Aorta (tissue), 5 donors: ENCODE results near the gene GRID2. TPM values are rescaled to one million over a fixed set of nuclear protein-coding genes. Genes with fewer than 3 reads are reported as not detected.
"Not testable (repeated sequence)": the region's sequence is repeated elsewhere in the genome, so short reads cannot be mapped to it uniquely, and the experiment has no call there.

Source experiments
- ATAC-seq: fragments of 200-7000 bp; cut with Tn5 transposase; one replicate; pipeline ENCODE4 v1.9.1; 2022; ENCODE audit warnings: moderate library complexity; ENCODE audit not compliant: low FRiP score
- DNase-seq, 2 donors: peaks; one replicate each; pipeline ENCODE4 v3.0.0-alpha.2; 2020
- H3K27ac ChIP-seq, 2 donors: one replicate each; pipeline ENCODE4 v1.5.1; 2013; ENCODE audit warnings: low read length in 2 of 2, mild to moderate bottlenecking in 2 of 2, moderate library complexity in 2 of 2, control low read depth in 1 of 2, inconsistent platforms in 1 of 2, low read depth in 1 of 2
- H3K27me3 ChIP-seq, 2 donors: one replicate each; pipeline ENCODE4 v1.6.1; 2013; ENCODE audit warnings: control low read depth in 1 of 2, low read length in 1 of 2, mild to moderate bottlenecking in 1 of 2, moderate library complexity in 1 of 2; ENCODE audit not compliant: insufficient read depth in 2 of 2, control insufficient read depth in 1 of 2
- H3K36me3 ChIP-seq, 2 donors: one replicate each; pipeline ENCODE4 v1.6.1; 2013; ENCODE audit warnings: control low read depth in 1 of 2, low read length in 1 of 2, mild to moderate bottlenecking in 1 of 2; ENCODE audit not compliant: insufficient read depth in 2 of 2, control insufficient read depth in 1 of 2
- H3K4me1 ChIP-seq, 2 donors: one replicate each; pipeline ENCODE4 v1.6.1; 2013; ENCODE audit warnings: low read length in 2 of 2, control low read depth in 1 of 2, mild to moderate bottlenecking in 1 of 2, moderate library complexity in 1 of 2; ENCODE audit not compliant: insufficient read depth in 2 of 2, control insufficient read depth in 1 of 2
- H3K4me3 ChIP-seq, 2 donors: one replicate each; pipeline ENCODE4 v1.5.1; 2013; ENCODE audit warnings: low read length in 2 of 2, control low read depth in 1 of 2, mild to moderate bottlenecking in 1 of 2
- H3K9me3 ChIP-seq: one replicate; pipeline ENCODE4 v1.6.1; 2013; ENCODE audit warnings: mild to moderate bottlenecking, low read length; ENCODE audit not compliant: control insufficient read depth
- WGBS, 2 donors: extraction: QIAGEN DNeasy Blood & Tissue Kit; methylation state at CpG; one replicate each; pipeline ENCODE4 v1.1.7; 2013; 5-methylcytosine and 5-hydroxymethylcytosine counted together
- intact Hi-C, 2 donors: fragments of 100-400 bp; cut with DNase I; formaldehyde crosslinking; loops; one replicate each; pipeline versions ENCODE4 v1.14.2 to v1.15.0; 2022
- polyA plus RNA-seq, 2 donors: library from polyadenylated mRNA; stranded (reverse); fragments of 200-250 nt; gene quantifications; one replicate each; pipeline ENCODE4 v1.2.3, GENCODE V29; 2013
- total RNA-seq, 2 donors: library from RNA; stranded (reverse); fragmentation: NEBNext Ultra II Directional; extraction: Animal tissue kit (Norgen Biotek cat#: 25700); gene quantifications; one replicate each; pipeline ENCODE4 v1.2.1, GENCODE V29; 2021
- donor health status: healthy with polysubstance abuse.
- donor health status: Bipolar disorder and iron deficiency.
- donor health status: DM: no; HTN: no; CAD: no.
- donor health status: DM: no; HTN: no; CAD: no.
- donor health status: DM: yes; HTN: yes; CAD: no.

Gene GRID2
- total and polyA plus RNA-seq, 4 donors: 0.13 to 0.18 TPM; not detected in 2

DNA sequence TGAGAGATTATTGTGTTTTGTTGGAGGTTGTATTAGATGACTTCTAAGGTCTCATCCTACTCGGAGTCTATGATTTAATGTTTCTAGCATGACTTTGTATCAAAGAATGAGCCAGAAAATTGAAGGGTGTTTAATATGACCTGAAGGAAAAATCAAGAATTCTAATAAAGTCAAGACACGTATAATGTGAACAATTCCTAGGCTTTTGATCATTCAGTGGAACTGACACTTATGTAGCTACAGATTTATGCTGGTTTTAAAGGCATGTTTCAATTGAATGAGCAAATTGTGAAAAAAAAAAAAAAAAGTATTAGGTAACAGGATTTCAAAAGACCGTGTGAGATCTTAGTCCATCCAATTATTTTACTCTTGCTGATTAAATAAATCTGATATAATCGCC lies 64.9 kb downstream of the GRID2 start:
- Histone ChIP-seq H3K27me3 (no peaks in the 10 kb centered on the region), H3K4me1 (no peaks in the 10 kb centered on the region), H3K4me3 (no peak overlapping the region), H3K36me3 (no peaks in the 10 kb centered on the region), H3K27ac (no peak overlapping the region), H3K9me3 (no peaks in the 10 kb centered on the region)
- 92 to 93% methylated on average over 4 of the region's 4 CpGs for WGBS, 2 donors
- DNase-seq (no peak), ATAC-seq (no peak)
- intact Hi-C loops: no loop called here

DNA sequence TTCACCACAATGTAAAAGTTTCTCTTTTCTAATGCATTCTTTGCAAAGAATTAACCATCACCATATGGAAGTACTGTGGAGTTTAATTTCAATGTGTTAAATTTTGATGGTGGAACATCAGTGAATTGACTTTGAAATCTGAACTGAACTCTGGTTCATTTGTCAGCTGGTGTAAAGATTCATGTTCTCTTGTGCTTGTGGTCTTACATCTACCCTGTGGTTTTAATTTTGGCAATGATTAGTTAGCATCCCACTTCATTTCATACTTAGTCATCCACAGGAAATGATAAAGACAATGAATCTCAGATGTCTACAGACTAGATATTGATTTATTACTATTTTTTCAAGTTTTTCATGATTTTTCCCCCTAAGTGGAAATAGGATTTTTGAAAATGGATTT lies 77.8 kb downstream of the GRID2 start:
- Histone ChIP-seq H3K4me1 (no peaks in the 10 kb centered on the region), H3K36me3 (no peaks in the 10 kb centered on the region), H3K4me3 (no peak overlapping the region), H3K27me3 (no peaks in the 10 kb centered on the region), H3K27ac (no peak overlapping the region), H3K9me3 (peaks cover 1% of the 10 kb centered on the region)
- DNase-seq: no peak
- intact Hi-C loops: loop anchor here (10.0 kb wide), 2 partner anchors 207 to 1267 kb away; no protein-coding TSS in a partner anchor
- no peak for ATAC-seq

DNA sequence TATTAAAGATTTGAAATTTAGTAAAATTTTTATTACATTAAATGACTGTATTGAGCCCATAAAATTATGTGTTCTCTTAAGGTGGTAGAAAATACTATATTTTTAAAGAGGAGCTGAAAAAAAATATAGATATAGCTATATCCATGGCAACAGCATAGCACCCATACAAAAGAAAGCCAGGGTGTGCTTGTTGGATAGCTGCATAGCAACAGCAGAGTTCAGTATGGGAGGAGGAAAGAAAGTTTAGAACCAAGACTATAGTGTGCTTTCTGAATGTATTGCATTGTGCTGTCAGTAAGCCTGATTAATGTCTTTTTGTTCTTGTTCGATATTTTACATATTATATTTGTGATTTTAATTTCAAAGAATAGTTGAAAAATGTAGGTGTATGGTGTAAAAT lies 78.4 kb downstream of the GRID2 start:
- DNase-seq (no peak), ATAC-seq (no peak)
- intact Hi-C loops: loop anchor here (10.0 kb wide), 2 partner anchors 207 to 1267 kb away; no protein-coding TSS in a partner anchor
- Histone ChIP-seq H3K4me3 (no peak overlapping the region), H3K36me3 (no peaks in the 10 kb centered on the region), H3K9me3 (no peaks in the 10 kb centered on the region), H3K4me1 (no peaks in the 10 kb centered on the region), H3K27ac (no peak overlapping the region), H3K27me3 (no peaks in the 10 kb centered on the region)
- WGBS, 2 donors: 81 to 88% methylated on average over 1 of the region's 1 CpG

DNA sequence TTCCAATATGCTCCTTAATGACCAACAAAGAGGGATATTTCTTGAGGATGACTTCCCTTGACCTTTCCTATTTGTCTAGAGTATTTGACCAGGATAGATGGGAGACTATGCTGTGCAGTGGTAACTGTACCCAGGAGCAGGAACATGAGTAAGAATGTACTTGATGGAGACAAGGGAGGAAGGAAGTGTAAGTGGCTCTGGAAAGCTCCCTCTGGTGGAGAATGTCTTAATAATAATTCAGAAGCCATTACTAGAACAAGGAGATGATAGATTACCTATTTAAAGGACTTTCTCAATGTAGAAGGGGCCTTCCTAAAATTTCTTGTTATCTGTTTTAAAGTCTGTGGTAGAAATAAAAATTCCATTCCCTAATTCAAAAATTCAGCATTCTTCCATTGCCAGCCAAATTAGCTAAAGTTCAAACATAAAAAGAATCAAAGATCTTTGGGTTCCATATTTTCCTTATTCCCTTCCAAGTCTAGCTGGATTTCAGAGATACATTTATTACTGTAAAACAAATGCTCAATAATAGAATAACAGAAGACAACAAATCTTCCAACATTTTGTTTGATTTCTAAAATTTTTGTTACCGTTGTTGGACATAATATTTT lies 83.8 kb downstream of the GRID2 start:
- DNase-seq: no peak
- H3K36me3 ChIP-seq: no peaks in the 10 kb centered on the region
- H3K27ac ChIP-seq: no peak overlapping the region
- WGBS, 2 donors: 96% methylated on average over 1 of the region's 1 CpG
- intact Hi-C loops: loop anchor here (10.0 kb wide), 2 partner anchors 213 to 1273 kb away; no protein-coding TSS in a partner anchor
- H3K4me1 ChIP-seq: no peaks in the 10 kb centered on the region
- H3K27me3 ChIP-seq: no peaks in the 10 kb centered on the region
- H3K9me3 ChIP-seq: no peaks in the 10 kb centered on the region
- ATAC-seq: no peak
- H3K4me3 ChIP-seq: no peak overlapping the region

DNA sequence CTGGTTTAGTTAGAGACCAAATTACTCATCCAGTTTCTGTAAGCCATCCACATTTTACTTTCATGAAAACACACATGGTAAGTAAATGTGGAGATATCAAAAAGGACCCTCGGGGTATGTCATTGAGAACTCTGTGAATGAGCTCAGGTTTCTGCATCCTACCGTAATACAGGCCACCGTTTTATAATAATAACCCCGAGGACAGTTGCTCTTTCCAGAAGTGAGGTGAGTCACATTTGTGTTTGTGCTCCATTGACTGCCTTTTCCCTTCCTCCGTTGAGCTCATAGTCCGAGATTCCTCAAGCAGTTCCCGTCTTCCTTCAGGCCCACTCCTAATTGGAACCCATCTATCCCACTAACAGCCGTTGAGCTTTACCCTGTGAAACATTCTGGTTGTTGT lies 95.3 kb downstream of the GRID2 start:
- 83 to 87% methylated on average over 8 of the region's 8 CpGs for WGBS, 2 donors
- intact Hi-C loops: no loop called here

DNA sequence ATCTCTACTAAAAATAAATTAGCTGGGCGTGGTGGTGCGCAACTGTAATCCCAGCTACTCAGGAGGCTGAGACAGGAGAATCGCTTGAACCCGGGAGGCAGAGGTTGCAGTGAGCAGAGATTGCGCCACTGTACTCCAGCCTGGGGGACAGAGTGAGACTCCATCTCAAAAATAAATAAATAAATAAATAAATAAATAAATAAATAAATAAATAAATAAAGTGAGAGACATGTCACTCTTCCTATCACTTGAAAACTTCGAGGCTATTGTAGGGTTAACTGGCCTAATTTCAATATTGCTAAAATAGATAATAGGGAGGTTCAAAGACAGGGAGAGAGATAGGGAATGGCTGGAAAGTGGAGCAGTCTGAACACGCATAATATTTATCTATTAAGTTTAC lies 99.8 kb downstream of the GRID2 start:
- ATAC-seq, H3K9me3 ChIP-seq, DNase-seq, H3K4me1 ChIP-seq, intact Hi-C loops, H3K27me3 ChIP-seq, H3K4me3 ChIP-seq, H3K27ac ChIP-seq, H3K36me3 ChIP-seq: not testable (repeated sequence)
- 95 to 96% methylated on average over 7 of the region's 7 CpGs for WGBS, 2 donors

More for the DNA sequence above, 95.3 kb downstream of the GRID2 start:
- no peak overlapping the region for H3K4me3 ChIP-seq
- H3K27me3 ChIP-seq: no peaks in the 10 kb centered on the region
- no peaks in the 10 kb centered on the region for H3K9me3 ChIP-seq
- H3K4me1 ChIP-seq: no peaks in the 10 kb centered on the region
- H3K27ac ChIP-seq: no peak overlapping the region
- DNase-seq: no peak
- no peak for ATAC-seq
- H3K36me3 ChIP-seq: no peaks in the 10 kb centered on the region

DNA sequence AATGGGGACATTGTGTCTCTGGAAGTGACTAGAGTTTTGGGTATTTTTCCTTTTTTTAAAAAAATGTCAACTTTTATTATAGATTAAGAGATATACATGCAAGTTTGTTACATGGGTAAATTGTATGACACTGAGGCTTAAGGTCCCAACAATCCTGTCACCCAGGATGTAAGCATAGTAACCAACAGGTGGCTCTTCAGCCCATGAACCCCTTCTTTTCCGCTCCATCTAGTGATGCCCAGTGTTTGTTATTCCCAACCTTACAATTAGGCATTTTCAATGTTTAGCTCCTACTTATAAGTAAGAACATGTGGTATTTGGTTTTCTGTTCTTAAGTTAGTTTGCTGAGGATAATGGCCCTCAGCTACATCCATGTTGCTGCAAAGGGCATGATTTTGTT lies 102.7 kb downstream of the GRID2 start:
- Histone ChIP-seq H3K27me3 (no peaks in the 10 kb centered on the region), H3K4me3 (no peak overlapping the region), H3K4me1 (no peaks in the 10 kb centered on the region), H3K36me3 (no peaks in the 10 kb centered on the region), H3K27ac (no peak overlapping the region), H3K9me3 (no peaks in the 10 kb centered on the region)
- no peak for DNase-seq
- intact Hi-C loops: no loop called here
- ATAC-seq: no peak
- 96 to 100% methylated on average over 1 of the region's 1 CpG for WGBS, 2 donors

DNA sequence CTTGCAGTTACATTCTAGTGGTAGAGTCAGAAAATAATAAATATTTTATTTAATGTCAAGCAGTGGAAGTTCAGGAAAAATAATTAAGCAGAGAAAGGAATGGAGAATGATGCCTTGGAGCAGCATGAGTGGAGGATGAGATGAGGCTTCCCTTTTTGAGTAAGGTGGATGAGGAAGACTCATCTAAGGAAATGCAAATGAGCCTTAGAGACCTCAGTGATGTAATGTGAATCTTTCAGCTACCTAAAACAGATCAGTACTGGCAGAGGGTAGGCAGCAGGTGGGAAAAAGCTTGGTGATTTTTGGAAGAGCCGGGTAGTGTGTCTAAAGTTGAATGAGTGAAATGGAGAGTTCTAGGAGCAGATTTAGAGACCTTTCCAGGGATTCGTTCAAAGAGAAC lies 118.2 kb downstream of the GRID2 start:
- intact Hi-C loops: no loop called here
- Histone ChIP-seq H3K9me3 (no peaks in the 10 kb centered on the region), H3K27ac (no peak overlapping the region), H3K4me3 (no peak overlapping the region), H3K27me3 (no peaks in the 10 kb centered on the region), H3K4me1 (no peaks in the 10 kb centered on the region), H3K36me3 (no peaks in the 10 kb centered on the region)
- ATAC-seq (no peak), DNase-seq (no peak)
- WGBS, 2 donors: 83 to 93% methylated on average over 2 of the region's 2 CpGs

DNA sequence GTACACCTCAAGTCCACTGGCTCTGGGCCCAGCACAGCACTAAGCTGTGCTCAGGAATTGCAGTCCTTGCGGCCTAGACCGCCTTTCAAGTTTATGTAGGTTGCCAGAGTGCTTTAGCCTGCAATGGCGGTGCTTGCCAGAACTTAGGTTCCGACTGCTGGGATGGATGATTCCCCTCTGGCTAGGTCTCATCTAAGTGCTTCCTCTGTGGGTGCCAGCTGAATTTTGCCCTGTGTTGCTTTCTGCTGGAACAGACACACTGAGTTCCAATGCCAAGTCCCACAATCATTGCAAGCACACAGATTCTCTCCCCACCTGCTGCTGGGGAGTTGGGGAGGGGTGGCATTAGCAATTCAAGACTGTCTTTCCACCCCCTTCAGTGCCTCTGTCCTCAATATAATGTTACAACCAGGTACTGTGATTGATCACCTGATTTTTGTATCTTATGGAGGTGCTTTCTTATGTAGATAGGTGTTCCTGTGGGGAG lies 129.5 kb downstream of the GRID2 start:
- Histone ChIP-seq H3K27me3 (no peaks in the 10 kb centered on the region), H3K4me3 (no peak overlapping the region), H3K9me3 (no peaks in the 10 kb centered on the region), H3K4me1 (no peaks in the 10 kb centered on the region), H3K27ac (no peak overlapping the region), H3K36me3 (no peaks in the 10 kb centered on the region)
- intact Hi-C loops: no loop called here
- no peak for ATAC-seq
- DNase-seq: no peak
- 93 to 95% methylated on average over 4 of the region's 4 CpGs for WGBS, 2 donors
